SW480 (cell line): ENCODE results near the gene FSTL3.
"Not testable (repeated sequence)": the region's sequence is repeated elsewhere in the genome, so short reads cannot be mapped to it uniquely, and the experiment has no call there.

Experiments used
- DNase-seq: peaks from one replicate; pipeline ENCODE4 v3.0.0-alpha.2; 2016; ENCODE audit warnings: low spot score

FSTL3 gene

GRCh38 chr19:711254-711653, 35.1 kb downstream of the FSTL3 start:
- DNase-seq, result no peak

GRCh38 chr19:715347-715746, 39.2 kb downstream of the FSTL3 start:
- DNase-seq, result no peak

- no peak for DNase-seq
Observed at GRCh38 chr19:718251-718951, 42.2 kb downstream of the FSTL3 start.

- DNase-seq, result no peak
Observed at GRCh38 chr19:718991-719512, 42.9 kb downstream of the FSTL3 start.

GRCh38 chr19:719636-720344, 43.6 kb downstream of the FSTL3 start:
- DNase-seq, result no peak

- DNase-seq, result no peak
Observed at GRCh38 chr19:720345-721160, 44.4 kb downstream of the FSTL3 start.

- DNase-seq, result no peak
Observed at GRCh38 chr19:722553-723101, 46.4 kb downstream of the FSTL3 start.

GRCh38 chr19:723247-723646, 47.1 kb downstream of the FSTL3 start:
- no peak for DNase-seq

- DNase-seq, result no peak
Observed at GRCh38 chr19:723714-724113, 47.5 kb downstream of the FSTL3 start.

- no peak for DNase-seq
Observed at GRCh38 chr19:725461-726089, 49.4 kb downstream of the FSTL3 start.

- DNase-seq, result no peak
Observed at GRCh38 chr19:726993-727956, 51.1 kb downstream of the FSTL3 start.

GRCh38 chr19:728011-728410, 51.8 kb downstream of the FSTL3 start:
- peak; percentile 52 for DNase-seq

- DNase-seq, result not testable (repeated sequence)
Observed at GRCh38 chr19:729564-729963, 53.4 kb downstream of the FSTL3 start.

GRCh38 chr19:729965-730668, 53.9 kb downstream of the FSTL3 start:
- no peak for DNase-seq

- no peak for DNase-seq
Observed at GRCh38 chr19:731000-731399, 54.8 kb downstream of the FSTL3 start.

- no peak for DNase-seq
Observed at GRCh38 chr19:732148-733069, 56.2 kb downstream of the FSTL3 start.
